ENCODE results near the gene NBAS.

DNA sequence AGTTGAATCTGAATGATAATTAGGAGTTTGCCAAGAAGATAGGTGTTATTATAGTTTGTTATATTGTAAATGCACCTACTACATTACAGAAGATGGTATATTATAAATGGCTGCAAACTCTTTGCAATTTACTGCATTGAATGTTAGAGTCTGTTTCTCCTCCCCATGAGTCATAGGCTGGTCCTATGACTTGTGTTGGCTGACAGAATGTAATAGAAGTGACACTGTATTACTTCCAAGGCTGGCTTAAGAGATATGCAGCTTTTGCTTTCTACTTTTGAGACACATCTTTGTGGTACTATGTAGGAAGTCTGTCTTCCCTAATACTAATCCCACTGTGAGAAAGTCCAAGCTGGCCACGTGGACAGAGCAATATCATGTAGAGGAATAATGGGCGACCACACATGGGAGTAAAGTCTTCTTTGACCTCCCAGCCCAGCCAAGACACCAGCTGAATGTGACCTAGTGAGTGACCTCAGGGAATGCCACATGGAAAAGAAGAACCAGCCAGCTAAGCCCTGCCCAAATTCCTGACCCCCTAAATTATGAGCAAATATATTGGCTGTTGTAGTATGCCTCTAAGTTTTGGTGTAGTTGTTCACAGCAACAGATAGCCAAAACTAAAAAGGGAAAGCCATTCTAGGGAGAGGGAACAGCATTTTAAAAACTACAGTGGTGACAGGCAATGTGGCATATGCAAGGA is 23.8 kb upstream of the NBAS start:
- TF ChIP-seq CTCF (IDR thresholded peaks at IDR 0.05; ENCODE audit: insufficient read depth, low read length, poor library complexity, severe bottlenecking) (no peak), EZH2phosphoT487 (conservative IDR thresholded peaks at IDR 0.05; ENCODE audit: low read length) (no peak)

Data from SU-DHL-6 (cell line).